Measurements from ENCODE around the gene NCAM2. TPM values are rescaled to one million over a fixed set of nuclear protein-coding genes. Genes with fewer than 3 reads are reported as not detected.

Gene NCAM2
- polyA plus RNA-seq, 1 experiment = 7.7 TPM

DNA sequence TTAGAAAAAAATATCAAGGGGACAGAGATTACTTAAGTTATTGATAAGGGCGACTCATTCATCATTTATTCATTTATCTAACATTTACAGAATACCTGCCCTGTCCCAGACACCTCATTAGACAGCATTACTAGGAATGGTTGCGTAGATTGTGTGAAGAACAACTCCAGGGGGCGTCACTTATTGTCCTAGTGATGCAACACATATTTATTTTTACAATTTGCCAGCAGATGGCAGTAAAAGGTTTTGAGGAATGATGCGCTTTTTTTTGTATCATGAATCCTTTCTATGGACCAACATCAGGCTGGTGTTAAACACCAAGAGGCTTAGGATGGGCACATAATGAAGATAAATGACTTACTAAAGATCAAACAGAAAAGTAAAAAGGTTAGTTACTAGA is 5.5 kb downstream of the NCAM2 start:
- TF ChIP-seq, protein P1, sequence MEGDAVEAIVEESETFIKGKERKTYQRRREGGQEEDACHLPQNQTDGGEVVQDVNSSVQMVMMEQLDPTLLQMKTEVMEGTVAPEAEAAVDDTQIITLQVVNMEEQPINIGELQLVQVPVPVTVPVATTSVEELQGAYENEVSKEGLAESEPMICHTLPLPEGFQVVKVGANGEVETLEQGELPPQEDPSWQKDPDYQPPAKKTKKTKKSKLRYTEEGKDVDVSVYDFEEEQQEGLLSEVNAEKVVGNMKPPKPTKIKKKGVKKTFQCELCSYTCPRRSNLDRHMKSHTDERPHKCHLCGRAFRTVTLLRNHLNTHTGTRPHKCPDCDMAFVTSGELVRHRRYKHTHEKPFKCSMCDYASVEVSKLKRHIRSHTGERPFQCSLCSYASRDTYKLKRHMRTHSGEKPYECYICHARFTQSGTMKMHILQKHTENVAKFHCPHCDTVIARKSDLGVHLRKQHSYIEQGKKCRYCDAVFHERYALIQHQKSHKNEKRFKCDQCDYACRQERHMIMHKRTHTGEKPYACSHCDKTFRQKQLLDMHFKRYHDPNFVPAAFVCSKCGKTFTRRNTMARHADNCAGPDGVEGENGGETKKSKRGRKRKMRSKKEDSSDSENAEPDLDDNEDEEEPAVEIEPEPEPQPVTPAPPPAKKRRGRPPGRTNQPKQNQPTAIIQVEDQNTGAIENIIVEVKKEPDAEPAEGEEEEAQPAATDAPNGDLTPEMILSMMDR (IDR thresholded peaks at IDR 0.05; ENCODE audit: low read depth, low read length) = peak; percentile 52
- H3K9me3 ChIP-seq (ENCODE audit: control insufficient read depth, insufficient read depth, low read length) = no peaks in the 10 kb centered on the region
- ChIA-PET POLR2A (no interaction called here), CTCF (interaction anchor here (0.5 to 2.2 kb wide), 13 partner anchors 14 to 1789 kb away, joined by 3 to 20 read pairs (median 4); no protein-coding TSS in a partner anchor)
- no peak overlapping the region for H3K4me3 ChIP-seq (ENCODE audit: low read depth, low read length)
- H3K27me3 ChIP-seq (ENCODE audit: control insufficient read depth, insufficient read depth, low read length) = no peaks in the 10 kb centered on the region
- no peak for DNase-seq (ENCODE audit: low read depth, low spot score)
- no peak overlapping the region for H3K27ac ChIP-seq (ENCODE audit: low read depth, low read length)

DNA sequence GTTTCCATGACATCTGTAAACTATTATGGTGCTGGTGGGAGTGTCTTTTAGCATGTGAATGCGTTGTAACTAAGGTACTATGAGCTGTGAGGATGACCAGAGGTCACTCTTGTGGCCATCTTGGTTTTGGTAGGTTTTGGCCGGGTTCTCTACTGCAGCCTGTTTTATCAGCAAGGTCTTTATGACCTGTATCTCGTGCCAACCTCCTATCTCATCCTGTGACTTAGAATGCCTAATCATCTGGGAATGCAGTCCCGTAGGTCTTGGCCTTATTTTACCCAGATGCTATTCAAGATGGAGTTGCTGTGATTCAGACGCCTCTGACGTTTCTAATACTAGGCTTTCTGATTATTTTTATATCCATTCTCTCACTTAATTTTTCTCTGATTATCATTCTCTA is 9.4 kb downstream of the NCAM2 start:
- POLR2A ChIA-PET = no interaction called here
- CTCF ChIA-PET = no interaction called here
- Histone ChIP-seq H3K9me3 (ENCODE audit: control insufficient read depth, insufficient read depth, low read length) (no peaks in the 10 kb centered on the region), H3K27ac (ENCODE audit: low read depth, low read length) (no peak overlapping the region), H3K27me3 (ENCODE audit: control insufficient read depth, insufficient read depth, low read length) (no peaks in the 10 kb centered on the region), H3K4me3 (ENCODE audit: low read depth, low read length) (no peak overlapping the region)
- TF ChIP-seq, protein P1 (IDR thresholded peaks at IDR 0.05; ENCODE audit: low read depth, low read length) = no peak
- DNase-seq (ENCODE audit: low read depth, low spot score) = no peak

DNA sequence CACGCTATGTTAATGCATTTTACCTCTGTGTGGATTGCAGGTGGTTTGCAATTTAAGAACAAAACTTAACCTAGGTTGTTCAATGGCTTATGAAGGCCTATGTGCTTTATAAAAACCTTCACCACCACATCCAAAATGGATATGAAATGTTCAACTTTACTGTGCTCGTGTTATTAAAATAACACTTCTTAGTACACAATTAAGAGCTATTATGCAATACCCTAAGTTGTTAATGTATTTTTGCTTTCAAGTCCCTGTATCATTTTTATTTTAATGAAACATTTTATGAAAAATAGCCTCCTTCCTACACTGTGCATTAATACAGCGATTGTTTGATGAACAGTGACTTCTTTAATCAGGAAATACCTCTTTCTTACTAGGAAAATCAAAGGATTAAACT is 12.0 kb downstream of the NCAM2 start:
- ChIA-PET POLR2A (no interaction called here), CTCF (no interaction called here)
- TF ChIP-seq, protein P1 (IDR thresholded peaks at IDR 0.05; ENCODE audit: low read depth, low read length) = no peak
- no peak overlapping the region for H3K27ac ChIP-seq (ENCODE audit: low read depth, low read length)
- H3K4me3 ChIP-seq (ENCODE audit: low read depth, low read length) = no peak overlapping the region
- H3K9me3 ChIP-seq (ENCODE audit: control insufficient read depth, insufficient read depth, low read length) = no peaks in the 10 kb centered on the region
- DNase-seq (ENCODE audit: low read depth, low spot score) = no peak
- H3K27me3 ChIP-seq (ENCODE audit: control insufficient read depth, insufficient read depth, low read length) = no peaks in the 10 kb centered on the region

DNA sequence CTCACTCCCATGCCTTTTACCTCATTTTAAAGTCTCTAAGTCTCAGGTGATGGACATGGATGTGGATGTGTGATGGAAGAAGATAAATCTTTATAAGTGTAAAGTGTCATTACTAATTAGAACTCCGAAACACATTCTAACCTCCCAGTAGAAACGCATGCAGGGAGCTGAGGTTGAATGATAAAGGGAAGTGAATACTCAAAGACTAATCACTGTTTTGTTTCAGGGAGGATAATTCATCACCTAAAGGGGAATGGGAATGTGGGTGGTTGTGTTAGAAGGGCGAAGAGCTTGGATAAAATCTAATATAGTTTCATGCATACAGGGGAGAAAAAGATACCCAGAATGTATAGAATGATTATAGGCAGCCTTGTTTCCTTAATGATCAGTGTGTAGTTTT is 12.5 kb downstream of the NCAM2 start:
- TF ChIP-seq, protein P1 (IDR thresholded peaks at IDR 0.05; ENCODE audit: low read depth, low read length) = no peak
- Histone ChIP-seq H3K9me3 (ENCODE audit: control insufficient read depth, insufficient read depth, low read length) (no peaks in the 10 kb centered on the region), H3K4me3 (ENCODE audit: low read depth, low read length) (no peak overlapping the region), H3K27me3 (ENCODE audit: control insufficient read depth, insufficient read depth, low read length) (no peaks in the 10 kb centered on the region), H3K27ac (ENCODE audit: low read depth, low read length) (no peak overlapping the region)
- DNase-seq (ENCODE audit: low read depth, low spot score) = no peak
- POLR2A ChIA-PET = no interaction called here
- CTCF ChIA-PET = no interaction called here

DNA sequence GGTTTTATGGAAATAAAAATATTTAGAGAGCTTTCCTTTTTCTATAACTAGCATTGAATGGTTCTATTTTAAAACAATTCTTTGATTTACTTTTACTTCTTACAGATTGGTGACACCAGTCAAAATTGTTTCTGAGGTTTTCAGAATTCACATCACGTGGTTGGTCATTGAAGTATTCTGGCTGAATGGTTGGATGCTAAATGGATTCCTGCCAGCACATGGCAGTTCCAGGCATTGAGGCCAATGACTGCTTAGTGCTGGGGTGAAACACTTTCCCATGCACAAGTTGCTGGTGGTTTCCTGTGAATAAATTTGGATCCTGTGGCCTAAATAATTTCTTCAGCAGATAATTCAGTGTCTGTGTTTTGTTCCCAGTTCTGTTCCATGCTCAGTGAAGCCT is 20.6 kb downstream of the NCAM2 start:
- ChIA-PET CTCF (no interaction called here), POLR2A (no interaction called here)
- Histone ChIP-seq H3K9me3 (ENCODE audit: control insufficient read depth, insufficient read depth, low read length) (no peaks in the 10 kb centered on the region), H3K27me3 (ENCODE audit: control insufficient read depth, insufficient read depth, low read length) (no peaks in the 10 kb centered on the region), H3K27ac (ENCODE audit: low read depth, low read length) (no peak overlapping the region), H3K4me3 (ENCODE audit: low read depth, low read length) (no peak overlapping the region)
- no peak for DNase-seq (ENCODE audit: low read depth, low spot score)
- TF ChIP-seq, protein P1 (IDR thresholded peaks at IDR 0.05; ENCODE audit: low read depth, low read length) = no peak
